ENCODE measurements around the gene PIH1D2. TPM values are rescaled to one million over a fixed set of nuclear protein-coding genes. Genes with fewer than 3 reads are reported as not detected.
"Not testable (repeated sequence)": the region's sequence is repeated elsewhere in the genome, so short reads cannot be mapped to it uniquely, and the experiment has no call there.

The PIH1D2 gene
- total and polyA plus RNA-seq, 2 of the 4 experiments (the other 2 are of a cell fraction) = 1.1 TPM

- H2AFZ ChIP-seq (replicated peaks; ENCODE audit: low read length, poor library complexity); H3K27me3 ChIP-seq (ENCODE audit: control insufficient read depth, insufficient read depth, low read length); H3K27ac ChIP-seq (ENCODE audit: insufficient read depth, low read length); H3K18ac ChIP-seq (ENCODE audit: low read depth, low read length); H3K14ac ChIP-seq (replicated peaks; ENCODE audit: low read depth, low read length); H3K23ac ChIP-seq (ENCODE audit: low read depth, low read length); in situ Hi-C loops (cut with MboI; ENCODE audit: low sequenced_read_pairs); H3K4me2 ChIP-seq (ENCODE audit: low read depth, low read length); H3K9ac ChIP-seq (ENCODE audit: low read depth, low read length); H2BK15ac ChIP-seq (ENCODE audit: low read depth, low read length); H3K9me3 ChIP-seq (ENCODE audit: control insufficient read depth, insufficient read depth, low read length); H2AK9ac ChIP-seq (replicated peaks; ENCODE audit: low read depth, low read length, poor library complexity); DNase-seq; dilution Hi-C loops (cut with HindIII; ENCODE audit: low sequenced_read_pairs, unreplicated experiment); H3K9me1 ChIP-seq (ENCODE audit: insufficient read depth, low read length); intact Hi-C loops (cut with micrococcal nuclease); BruUV-seq (replicated peaks); H2BK20ac ChIP-seq (ENCODE audit: low read depth, low read length); H4K91ac ChIP-seq (ENCODE audit: insufficient read depth, low read depth, low read length); H3K4me3 ChIP-seq (ENCODE audit: insufficient read depth, low read depth, low read length); ATAC-seq (ENCODE audit: low read depth); H2BK120ac ChIP-seq (ENCODE audit: low read depth, low read length); H4K5ac ChIP-seq (ENCODE audit: low read depth, low read length); H3K4ac ChIP-seq (ENCODE audit: low read depth, low read length); H3K4me1 ChIP-seq (ENCODE audit: control insufficient read depth, insufficient read depth, low read length); H4K20me1 ChIP-seq (ENCODE audit: insufficient read depth, low read length); H2BK5ac ChIP-seq (ENCODE audit: low read depth, low read length, poor library complexity, severe bottlenecking); H3K56ac ChIP-seq (ENCODE audit: extremely low read depth, insufficient read depth, low read length); H4K8ac ChIP-seq (ENCODE audit: low read depth in 2 of 2, low read length in 2 of 2); POLR2A ChIA-PET (ENCODE audit: unreplicated experiment): not testable (repeated sequence)
- Histone ChIP-seq H3K79me1 (ENCODE audit: low read depth in 1 of 2, low read length in 2 of 2) (peaks cover 0 to 10% of the 10 kb centered on the region in 2 experiments; a peak in 2 of 4 replicates), H3K36me3 (ENCODE audit: control insufficient read depth, insufficient read depth, low read length) (peaks cover 22% of the 10 kb centered on the region), H2AK5ac (ENCODE audit: low read depth, low read length) (0 out of 2 replicates have a peak overlapping the region, but pooled peaks have one; percentile 59)
- CTCF ChIA-PET = interaction anchor here (0.7 kb wide), 1 partner anchor 653 kb away, joined by 7 read pairs; no protein-coding TSS in a partner anchor
- WGBS, 2 experiments (ENCODE audit: extremely low coverage in 2 of 2, insufficient read length in 1 of 2) = 100% methylated on average over 1 of the region's 3 CpGs; no CpG with 5 or more reads in 1 of the 2 experiments
These were observed 25.6 kb downstream of the PIH1D2 start for GRCh38 chr11:112048256-112048655.

GRCh38 chr11:112046647-112047046 is 27.2 kb downstream of the PIH1D2 start:
- H4K20me1 ChIP-seq (ENCODE audit: insufficient read depth, low read length) = not testable (repeated sequence)

More at GRCh38 chr11:112046647-112047046, 27.2 kb downstream of the PIH1D2 start:
- H2AFZ ChIP-seq (replicated peaks; ENCODE audit: low read length, poor library complexity); H3K56ac ChIP-seq (ENCODE audit: extremely low read depth, insufficient read depth, low read length); dilution Hi-C loops (cut with HindIII; ENCODE audit: low sequenced_read_pairs, unreplicated experiment); ATAC-seq (ENCODE audit: low read depth); H3K9ac ChIP-seq (ENCODE audit: low read depth, low read length); H4K8ac ChIP-seq (ENCODE audit: low read depth in 2 of 2, low read length in 2 of 2); H2BK15ac ChIP-seq (ENCODE audit: low read depth, low read length); in situ Hi-C loops (cut with MboI; ENCODE audit: low sequenced_read_pairs); H2AK9ac ChIP-seq (replicated peaks; ENCODE audit: low read depth, low read length, poor library complexity); BruUV-seq (replicated peaks); H3K4me3 ChIP-seq (ENCODE audit: insufficient read depth, low read depth, low read length); POLR2A ChIA-PET (ENCODE audit: unreplicated experiment); H2BK5ac ChIP-seq (ENCODE audit: low read depth, low read length, poor library complexity, severe bottlenecking); H3K9me3 ChIP-seq (ENCODE audit: control insufficient read depth, insufficient read depth, low read length); H3K14ac ChIP-seq (replicated peaks; ENCODE audit: low read depth, low read length); H2BK20ac ChIP-seq (ENCODE audit: low read depth, low read length); H4K5ac ChIP-seq (ENCODE audit: low read depth, low read length); H2BK120ac ChIP-seq (ENCODE audit: low read depth, low read length); H3K23ac ChIP-seq (ENCODE audit: low read depth, low read length); H2AK5ac ChIP-seq (ENCODE audit: low read depth, low read length); H3K4me1 ChIP-seq (ENCODE audit: control insufficient read depth, insufficient read depth, low read length); CTCF ChIA-PET; H4K91ac ChIP-seq (ENCODE audit: insufficient read depth, low read depth, low read length); H3K18ac ChIP-seq (ENCODE audit: low read depth, low read length); H3K4ac ChIP-seq (ENCODE audit: low read depth, low read length); H3K9me1 ChIP-seq (ENCODE audit: insufficient read depth, low read length); H3K27me3 ChIP-seq (ENCODE audit: control insufficient read depth, insufficient read depth, low read length); intact Hi-C loops (cut with micrococcal nuclease); H3K4me2 ChIP-seq (ENCODE audit: low read depth, low read length); DNase-seq; H3K27ac ChIP-seq (ENCODE audit: insufficient read depth, low read length): not testable (repeated sequence)
- Histone ChIP-seq H3K36me3 (ENCODE audit: control insufficient read depth, insufficient read depth, low read length) (peaks cover 13% of the 10 kb centered on the region), H3K79me1 (ENCODE audit: low read depth in 1 of 2, low read length in 2 of 2) (peaks cover 4 to 10% of the 10 kb centered on the region in 2 experiments; a peak in 1 of 4 replicates)
- WGBS, 2 experiments (ENCODE audit: extremely low coverage in 2 of 2, insufficient read length in 1 of 2) = no CpG with 5 or more reads among the region's 2 CpGs
